Ovary (tissue), 9 donors: ENCODE measurements around the gene CDH22. TPM values are rescaled to one million over a fixed set of nuclear protein-coding genes. Genes with fewer than 3 reads are reported as not detected.

ENCODE experiments used
- DNase-seq, 5 donors: peaks; one replicate each; pipeline ENCODE4 v3.0.0-alpha.2; 2019 to 2020
- H3K27ac ChIP-seq, 2 donors: fragments of 200-600 bp; one replicate each; pipeline versions ENCODE4 v1.5.1 to v1.8.0; 2019 to 2022
- H3K27me3 ChIP-seq: fragments of 200-600 bp; one replicate; pipeline ENCODE4 v1.8.0; 2022
- H3K36me3 ChIP-seq: fragments of 200-600 bp; sonication (generic); one replicate; pipeline ENCODE4 v1.5.1; 2019
- H3K4me1 ChIP-seq: one replicate; pipeline ENCODE4 v1.8.1; 2013; ENCODE audit warnings: mild to moderate bottlenecking, moderate library complexity; ENCODE audit not compliant: insufficient read depth
- H3K4me3 ChIP-seq: fragments of 200-600 bp; sonication (generic); one replicate; pipeline ENCODE4 v1.5.1; 2017
- H3K9me3 ChIP-seq, 2 donors: fragments of 200-600 bp in 1 of 2; sonication (generic) in 1 of 2; one replicate each; pipeline versions ENCODE4 v1.5.1 to v1.8.1; 2013 to 2019; ENCODE audit warnings: mild to moderate bottlenecking in 1 of 2, moderate library complexity in 1 of 2
- CTCF ChIP-seq, 3 donors: fragments of 450-650 bp in 2 of 3; fragments of 200-600 bp in 1 of 3; IDR thresholded peaks; one replicate each; pipeline versions ENCODE4 v1.5.1 to v1.8.0; 2016 to 2022; ENCODE audit warnings: antibody characterized with exemption in 3 of 3, mild to moderate bottlenecking in 1 of 3
- EP300 ChIP-seq: sonication (generic); formaldehyde crosslinking; IDR thresholded peaks from one replicate; pipeline ENCODE4 v1.6.1; 2017; ENCODE audit warnings: antibody characterized with exemption
- POLR2A ChIP-seq: fragments of 450-650 bp; IDR thresholded peaks from one replicate; pipeline ENCODE4 v1.6.1; 2017; ENCODE audit warnings: antibody characterized with exemption, mild to moderate bottlenecking, moderate library complexity
- WGBS, 3 donors: extraction: QIAGEN DNeasy Blood & Tissue Kit in 1 of 3; methylation state at CpG; one replicate each; pipeline versions ENCODE4 v1.1.5 to v1.1.7; 2013 to 2017; 5-methylcytosine and 5-hydroxymethylcytosine counted together
- intact Hi-C, 4 donors: fragments of 100-400 bp; cut with DNase I; formaldehyde crosslinking; loops; one replicate each; pipeline versions ENCODE4 v1.11.0 to v1.15.1; 2022 to 2023
- polyA plus RNA-seq, 2 donors: library from polyadenylated mRNA; stranded (reverse); fragments of 200-250 nt in 1 of 2; fragments of 350-450 nt in 1 of 2; fragmentation: Illumina TruSeq in 1 of 2; extraction: RNeasy Lipid Tissue Mini Kit (QIAGEN cat#74804) in 1 of 2; gene quantifications; one replicate each; pipeline ENCODE4 v1.2.3, GENCODE V29; 2013 to 2014
- total RNA-seq, 7 donors: library from RNA; depleted of rRNA in 2 of 7; stranded (reverse); fragments of >200 nt in 2 of 7; fragmentation: NEBNext Ultra II Directional in 3 of 7; extraction: Animal tissue kit (Norgen Biotek cat#: 25700) in 3 of 7; gene quantifications; one replicate each; pipeline versions ENCODE4 v1.1.0 to v1.2.4, GENCODE V29; 2016 to 2023
- donor health status: DM: no; HTN: no; CAD: no; lungs with moderate emphysema.
- donor health status: DM: no; HTN: no; CAD: no.
- donor health status: Bipolar disorder and iron deficiency.
- donor health status: DM: yes; HTN: yes; CAD: no.
- donor health status: DM: no; HTN: no; CAD: no.
- donor health status: DM: yes; HTN: yes; CAD: no.

The CDH22 gene
- total and polyA plus RNA-seq, 9 donors, result 0.10 to 1.5 (median 0.36) TPM

GRCh38 chr20:46228670-46229069, 79.6 kb downstream of the CDH22 start:
- Histone ChIP-seq H3K36me3 (no peaks in the 10 kb centered on the region), H3K27me3 (no peaks in the 10 kb centered on the region), H3K4me3 (no peak overlapping the region), H3K9me3 (no peaks in the 10 kb centered on the region), H3K27ac (no peak overlapping the region), H3K4me1 (no peaks in the 10 kb centered on the region)
- DNase-seq, result no peak
- 47 to 69% (median 55%) methylated on average over 8 of the region's 8 CpGs for WGBS, 3 donors
- intact Hi-C loops, result no loop called here
- TF ChIP-seq CTCF (IDR thresholded peaks at IDR 0.05), result no peak
- no peak for TF ChIP-seq POLR2A
- no peak for TF ChIP-seq EP300

- intact Hi-C loops, result no loop called here
- H3K4me3 ChIP-seq, result no peak overlapping the region
- 55 to 67% (median 56%) methylated on average over 33 of the region's 33 CpGs for WGBS, 3 donors
- H3K27ac ChIP-seq, result no peak overlapping the region
- H3K36me3 ChIP-seq, result no peaks in the 10 kb centered on the region
- DNase-seq, result no peak
- no peaks in the 10 kb centered on the region for H3K4me1 ChIP-seq
- H3K27me3 ChIP-seq, result no peaks in the 10 kb centered on the region
- H3K9me3 ChIP-seq, result no peaks in the 10 kb centered on the region
- TF ChIP-seq POLR2A, result no peak
- no peak for TF ChIP-seq EP300
- no peak for TF ChIP-seq CTCF (IDR thresholded peaks at IDR 0.05)
These were observed 81.0 kb downstream of the CDH22 start for GRCh38 chr20:46227272-46227767.

GRCh38 chr20:46226602-46227001, 81.7 kb downstream of the CDH22 start:
- H3K36me3 ChIP-seq, result no peaks in the 10 kb centered on the region
- 36 to 45% (median 42%) methylated on average over 8 of the region's 8 CpGs for WGBS, 3 donors
- H3K4me3 ChIP-seq, result no peak overlapping the region
- no peaks in the 10 kb centered on the region for H3K4me1 ChIP-seq
- no peak for DNase-seq
- H3K27ac ChIP-seq, result no peak overlapping the region
- no peaks in the 10 kb centered on the region for H3K9me3 ChIP-seq
- intact Hi-C loops, result no loop called here
- no peaks in the 10 kb centered on the region for H3K27me3 ChIP-seq
- TF ChIP-seq POLR2A (no peak), EP300 (no peak), CTCF (IDR thresholded peaks at IDR 0.05) (no peak)

- WGBS, 3 donors, result 23 to 26% (median 24%) methylated on average over 14 of the region's 14 CpGs
- intact Hi-C loops, result no loop called here
- Histone ChIP-seq H3K4me1 (no peaks in the 10 kb centered on the region), H3K36me3 (no peaks in the 10 kb centered on the region), H3K27me3 (no peaks in the 10 kb centered on the region), H3K27ac (no peak overlapping the region), H3K9me3 (no peaks in the 10 kb centered on the region), H3K4me3 (no peak overlapping the region)
- DNase-seq, result peak in 4 of 5 donors; percentile 55 to 89 (median 74)
- no peak for TF ChIP-seq POLR2A
- TF ChIP-seq EP300, result no peak
- no peak for TF ChIP-seq CTCF (IDR thresholded peaks at IDR 0.05)
These were observed 85.7 kb downstream of the CDH22 start for GRCh38 chr20:46222521-46223007.
